Sigmoid colon (tissue), 7 donors: ENCODE measurements around the gene PACS2. TPM values are rescaled to one million over a fixed set of nuclear protein-coding genes. Genes with fewer than 3 reads are reported as not detected.

ENCODE experiments used
- DNase-seq: peaks from one replicate; pipeline ENCODE4 v3.0.0-alpha.2; 2019
- H3K27ac ChIP-seq, 4 donors: fragments of 200-600 bp; sonication (generic); one replicate each; pipeline ENCODE4 v1.5.1; 2016 to 2019; ENCODE audit warnings: mild to moderate bottlenecking in 1 of 4
- H3K27me3 ChIP-seq, 3 donors: fragments of 200-600 bp; sonication (generic); one replicate each; pipeline ENCODE4 v1.5.1; 2019; ENCODE audit warnings: mild to moderate bottlenecking in 1 of 3
- H3K36me3 ChIP-seq, 4 donors: fragments of 200-600 bp; sonication (generic); one replicate each; pipeline ENCODE4 v1.5.1; 2016 to 2019
- H3K4me1 ChIP-seq, 4 donors: fragments of 200-600 bp; sonication (generic); one replicate each; pipeline ENCODE4 v1.5.1; 2017 to 2019
- H3K4me3 ChIP-seq, 4 donors: fragments of 200-600 bp; sonication (generic); one replicate each; pipeline ENCODE4 v1.5.1; 2017 to 2019; ENCODE audit warnings: mild to moderate bottlenecking in 2 of 4, moderate library complexity in 1 of 4
- H3K9me3 ChIP-seq, 4 donors: fragments of 200-600 bp in 3 of 4; sonication (generic) in 3 of 4; one replicate each; pipeline versions ENCODE4 v1.5.1 to v1.6.1; 2013 to 2019
- CTCF ChIP-seq, 4 experiments: fragments of 450-650 bp in 3 of 4; fragments of 200-600 bp in 1 of 4; IDR thresholded peaks; one replicate each; pipeline ENCODE4 v1.5.1; 2016 to 2019; ENCODE audit warnings: antibody characterized with exemption in 4 of 4, mild to moderate bottlenecking in 3 of 4, moderate library complexity in 2 of 4
- EP300 ChIP-seq, 4 donors: sonication (generic); formaldehyde crosslinking; IDR thresholded peaks; one replicate each; pipeline ENCODE4 v1.6.1; 2017; ENCODE audit warnings: antibody characterized with exemption in 4 of 4
- POLR2A ChIP-seq, 2 donors: fragments of 450-650 bp; IDR thresholded peaks; one replicate each; pipeline ENCODE4 v1.6.1; 2016; ENCODE audit warnings: antibody characterized with exemption in 2 of 2, mild to moderate bottlenecking in 2 of 2, moderate library complexity in 2 of 2
- POLR2AphosphoS5 ChIP-seq, 4 donors: sonication (generic); formaldehyde crosslinking; IDR thresholded peaks; one replicate each; pipeline ENCODE4 v1.6.1; 2017; ENCODE audit warnings: antibody characterized with exemption in 4 of 4
- WGBS, 2 donors: extraction: QIAGEN DNeasy Blood & Tissue Kit; methylation state at CpG; one replicate each; pipeline ENCODE4 v1.1.7; 2013; 5-methylcytosine and 5-hydroxymethylcytosine counted together
- intact Hi-C: fragments of 100-400 bp; cut with DNase I; formaldehyde crosslinking; loops from one replicate; pipeline ENCODE4 v1.15.1; 2023
- polyA plus RNA-seq, 3 donors: library from polyadenylated mRNA; stranded (reverse); fragments of 200-250 nt; gene quantifications; one replicate each; pipeline ENCODE4 v1.2.3, GENCODE V29; 2013
- total RNA-seq, 4 donors: library from RNA; depleted of rRNA; stranded (reverse); fragments of >200 nt; gene quantifications; one replicate each; pipeline ENCODE4 v1.1.0, GENCODE V29; 2016
- donor health status: healthy with polysubstance abuse.
- donor health status: Bipolar disorder and iron deficiency.
- donor health status: healthy.

Gene PACS2
- total and polyA plus RNA-seq, 7 donors, result 19.8 to 90.6 (median 46.7) TPM

- Histone ChIP-seq H3K36me3 (peaks cover 11 to 81% (median 38%) of the 10 kb centered on the region in 4 donors), H3K4me1 (no peaks in the 10 kb centered on the region), H3K27ac (no peak overlapping the region), H3K27me3 (no peaks in the 10 kb centered on the region), H3K4me3 (no peak overlapping the region), H3K9me3 (no peaks in the 10 kb centered on the region)
- no peak for DNase-seq
- no peak for TF ChIP-seq POLR2A (IDR thresholded peaks at IDR 0.05)
- TF ChIP-seq CTCF (IDR thresholded peaks at IDR 0.05), result no peak
- TF ChIP-seq EP300 (IDR thresholded peaks at IDR 0.05), result no peak
- no peak for TF ChIP-seq POLR2AphosphoS5 (IDR thresholded peaks at IDR 0.05)
- intact Hi-C loops, result no loop called here
- WGBS, 2 donors, result 96% methylated on average over 26 of the region's 26 CpGs
These were observed 68.0 kb downstream of the PACS2 start for GRCh38 chr14:105382343-105383082.

GRCh38 chr14:105383083-105383730 is 68.7 kb downstream of the PACS2 start:
- WGBS, 2 donors, result 97 to 98% methylated on average over 32 of the region's 32 CpGs
- Histone ChIP-seq H3K27ac (no peak overlapping the region), H3K36me3 (peaks cover 11 to 88% (median 38%) of the 10 kb centered on the region in 4 donors), H3K9me3 (no peaks in the 10 kb centered on the region), H3K27me3 (no peaks in the 10 kb centered on the region), H3K4me1 (no peaks in the 10 kb centered on the region), H3K4me3 (no peak overlapping the region)
- TF ChIP-seq POLR2A (IDR thresholded peaks at IDR 0.05) (no peak), POLR2AphosphoS5 (IDR thresholded peaks at IDR 0.05) (no peak), CTCF (IDR thresholded peaks at IDR 0.05) (no peak), EP300 (IDR thresholded peaks at IDR 0.05) (no peak)
- intact Hi-C loops, result no loop called here
- no peak for DNase-seq

GRCh38 chr14:105384041-105384557 is 69.6 kb downstream of the PACS2 start:
- no peak for DNase-seq

GRCh38 chr14:105384605-105385321 is 70.2 kb downstream of the PACS2 start:
- peaks cover 11 to 83% (median 38%) of the 10 kb centered on the region in 4 donors for H3K36me3 ChIP-seq
- H3K27ac ChIP-seq, result no peak overlapping the region
- TF ChIP-seq EP300 (IDR thresholded peaks at IDR 0.05) (no peak), POLR2A (IDR thresholded peaks at IDR 0.05) (no peak), POLR2AphosphoS5 (IDR thresholded peaks at IDR 0.05) (no peak), CTCF (IDR thresholded peaks at IDR 0.05) (no peak)
- no peak overlapping the region for H3K4me3 ChIP-seq
- H3K9me3 ChIP-seq, result no peaks in the 10 kb centered on the region
- 97% methylated on average over 29 of the region's 29 CpGs for WGBS, 2 donors
- no peaks in the 10 kb centered on the region for H3K27me3 ChIP-seq
- intact Hi-C loops, result no loop called here
- DNase-seq, result no peak
- H3K4me1 ChIP-seq, result peaks cover 0 to 9% (median 7%) of the 10 kb centered on the region in 4 donors

More at GRCh38 chr14:105384041-105384557, 69.6 kb downstream of the PACS2 start:
- peaks cover 11 to 88% (median 38%) of the 10 kb centered on the region in 4 donors for H3K36me3 ChIP-seq
- TF ChIP-seq POLR2AphosphoS5 (IDR thresholded peaks at IDR 0.05) (no peak), POLR2A (IDR thresholded peaks at IDR 0.05) (no peak), EP300 (IDR thresholded peaks at IDR 0.05) (no peak), CTCF (IDR thresholded peaks at IDR 0.05) (no peak)
- WGBS, 2 donors, result 90 to 94% methylated on average over 23 of the region's 23 CpGs
- no peak overlapping the region for H3K4me3 ChIP-seq
- no peaks in the 10 kb centered on the region for H3K9me3 ChIP-seq
- H3K4me1 ChIP-seq, result peaks cover 0 to 3% (median 1%) of the 10 kb centered on the region in 4 donors
- no peaks in the 10 kb centered on the region for H3K27me3 ChIP-seq
- intact Hi-C loops, result no loop called here
- no peak overlapping the region for H3K27ac ChIP-seq
